GM12878 (cell line): Measurements from ENCODE around the gene DENND1A. TPM values are rescaled to one million over a fixed set of nuclear protein-coding genes. Genes with fewer than 3 reads are reported as not detected.
A peak's percentile ranks its signal among the peaks of the same experiment; 100 is the strongest.

Experiments
- ATAC-seq: fragments of 200-7000 bp; cut with Tn5 transposase; 3 replicates; pipeline ENCODE4 v1.9.1; 2020; ENCODE audit warnings: mild to moderate bottlenecking, moderate library complexity
- BruUV-seq: library from RNA; stranded (reverse); fragments of 400-500 nt; replicated peaks from 2 replicates; lab custom pipeline; 2021; lab: Mats Ljungman, UMichigan
- CTCF ChIA-PET: fragments of 300-600 bp; sonication (Branson Sonifier 250); formaldehyde crosslinking; extraction: SDS; loops from one replicate; lab custom pipeline; 2021; ENCODE audit warnings: inconsistent platforms; lab: Yijun Ruan, JAX
- POLR2A ChIA-PET: fragments of 350-600 bp; formaldehyde crosslinking; extraction: SDS; loops from one replicate; lab custom pipeline; 2021; ENCODE audit warnings: inconsistent platforms; lab: Charles Lee
- RAD21 ChIA-PET: fragments of 300-600 bp; sonication (Branson Sonifier 250); formaldehyde crosslinking; loops from one replicate; lab custom pipeline; 2023; ENCODE audit warnings: antibody characterized with exemption; ENCODE audit not compliant: unreplicated experiment; lab: Charles Lee
- SMC1A ChIA-PET: fragments of 300-600 bp; sonication (Branson Sonifier 250); formaldehyde crosslinking; loops from one replicate; lab custom pipeline; 2023; ENCODE audit not compliant: unreplicated experiment, uncharacterized antibody; lab: Charles Lee
- DNase-seq: peaks from one replicate; pipeline ENCODE4 v3.0.0-alpha.2; 2011; ENCODE audit warnings: low read depth, low spot score
- FAIRE-seq: peaks from 3 replicates; lab custom pipeline; 2011; peaks lifted over from hg19 to GRCh38; lab: Jason Lieb, UNC
- H2AFZ ChIP-seq: 2 replicates; pipeline ENCODE4 v1.6.0; 2011; ENCODE audit warnings: low read depth, low read length, control low read depth; ENCODE audit not compliant: control insufficient read depth
- H3K27ac ChIP-seq: 2 replicates; pipeline ENCODE4 v1.5.1; 2011; ENCODE audit warnings: control low read depth; ENCODE audit not compliant: control insufficient read depth, insufficient read depth
- H3K27me3 ChIP-seq, 2 experiments: replicated peaks in 1 of 2; 2 replicates each; pipeline versions ENCODE4 v1.6.0 to v1.6.1; 2011; ENCODE audit warnings: low read length in 1 of 2; ENCODE audit not compliant: control insufficient read depth in 2 of 2, insufficient read depth in 2 of 2
- H3K36me3 ChIP-seq, 2 experiments: 2 replicates each; pipeline ENCODE4 v1.5.1; 2011; ENCODE audit warnings: low read length in 1 of 2; ENCODE audit not compliant: control insufficient read depth in 2 of 2, insufficient read depth in 2 of 2
- H3K4me1 ChIP-seq: 2 replicates; pipeline ENCODE4 v1.6.1; 2011; ENCODE audit warnings: mild to moderate bottlenecking, low read length, moderate library complexity, mixed read lengths; ENCODE audit not compliant: control insufficient read depth, insufficient read depth
- H3K4me2 ChIP-seq: 2 replicates; pipeline ENCODE4 v1.6.0; 2011; ENCODE audit warnings: control low read depth; ENCODE audit not compliant: control insufficient read depth, insufficient read depth
- H3K4me3 ChIP-seq: fragments of 200-600 bp; sonication (generic); 2 replicates; pipeline ENCODE4 v1.5.1; 2016
- H3K79me2 ChIP-seq: 2 replicates; pipeline ENCODE4 v1.6.0; 2011; ENCODE audit warnings: low read length; ENCODE audit not compliant: control insufficient read depth, insufficient read depth
- H3K9ac ChIP-seq: 2 replicates; pipeline ENCODE4 v1.8.0; 2011; ENCODE audit warnings: low read length, control low read depth, mixed read lengths; ENCODE audit not compliant: control insufficient read depth, insufficient read depth
- H3K9me3 ChIP-seq: replicated peaks from 3 replicates; pipeline ENCODE4 v1.5.1; 2011; ENCODE audit warnings: mild to moderate bottlenecking, low read length; ENCODE audit not compliant: control insufficient read depth, insufficient read depth
- H4K20me1 ChIP-seq: 2 replicates; pipeline ENCODE4 v1.6.0; 2011; ENCODE audit not compliant: control insufficient read depth, insufficient read depth
- EGR1 ChIP-seq, 2 experiments: IDR thresholded peaks; 1 replicate in 1 of 2; 2 replicates in 1 of 2; pipeline ENCODE4 v1.6.1; 2011 to 2012; ENCODE audit warnings: low read depth in 2 of 2, low read length in 2 of 2, borderline replicate concordance in 1 of 2, mild to moderate bottlenecking in 1 of 2, moderate library complexity in 1 of 2
- FOS ChIP-seq: IDR thresholded peaks from 3 replicates; pipeline ENCODE4 v1.6.1; 2011; ENCODE audit warnings: borderline replicate concordance; ENCODE audit not compliant: insufficient read length; ENCODE audit errors: extremely low read depth
- JUNB ChIP-seq: IDR thresholded peaks from 2 replicates; pipeline ENCODE4 v1.6.1; 2016; ENCODE audit warnings: antibody characterized with exemption, mild to moderate bottlenecking
- KAT2A ChIP-seq: conservative IDR thresholded peaks from 2 replicates; pipeline ENCODE4 v1.6.1; 2011; ENCODE audit warnings: low read depth, low read length; ENCODE audit not compliant: control insufficient read depth
- SMAD5 ChIP-seq: IDR thresholded peaks from 2 replicates; pipeline ENCODE4 v1.6.1; 2016; ENCODE audit warnings: antibody characterized with exemption, low read depth
- TCF12 ChIP-seq: IDR thresholded peaks from 2 replicates; pipeline ENCODE4 v1.6.1; 2011; ENCODE audit warnings: low read depth, mild to moderate bottlenecking, low read length
- YY1 ChIP-seq: IDR thresholded peaks from 2 replicates; pipeline ENCODE4 v1.6.1; 2011; ENCODE audit warnings: low read depth, mild to moderate bottlenecking, low read length
- ZNF384 ChIP-seq: IDR thresholded peaks from 2 replicates; pipeline ENCODE4 v1.6.1; 2012; ENCODE audit warnings: low read depth, mild to moderate bottlenecking, low read length, improper control_type of control experiment, borderline replicate concordance
- in situ Hi-C: fragments of 300-500 bp; cut with MboI; formaldehyde crosslinking; loops from 9 replicates; pipeline ENCODE4 v1.14.3; 2018; ENCODE audit warnings: mixed read lengths
- intact Hi-C: fragments of 100-400 bp; cut with micrococcal nuclease; formaldehyde crosslinking; loops from one replicate; pipeline ENCODE4 v1.14.2; 2022; ENCODE audit not compliant: unreplicated experiment
- polyA plus RNA-seq, 11 experiments: library from polyadenylated mRNA; depleted of rRNA in 4 of 11; unstranded in 6 of 11; stranded (reverse) in 5 of 11; fragments of >200 nt; fragmentation: Nextera tagmentation in 4 of 11; fragmentation: Illumina TruSeq in 1 of 11; extraction: Ambion mirVana in 4 of 11; extraction: Trizol in 1 of 11; gene quantifications; 1 replicate in 1 of 11; 2 replicates in 10 of 11; pipeline versions ENCODE4 v1.2.1 to v1.2.3, GENCODE V29; 2011 to 2016; ENCODE audit warnings: inconsistent platforms in 2 of 11, missing spikeins in 2 of 11, low read depth in 1 of 11
- total RNA-seq, 4 experiments: library from RNA; depleted of rRNA in 3 of 4; stranded (reverse); fragments of >200 nt in 3 of 4; fragmentation: Illumina TruSeq in 1 of 4; extraction: Trizol in 1 of 4; gene quantifications; 2 replicates each; pipeline versions ENCODE4 v1.2.1 to v1.2.3, GENCODE V29; 2013 to 2021
- TF ChIP-seq, protein P1 (sequence below): IDR thresholded peaks from 2 replicates; pipeline ENCODE4 v1.6.1; 2012; ENCODE audit warnings: improper control_type of control experiment, low read depth, low read length; ENCODE audit not compliant: insufficient replicate concordance
- TF ChIP-seq, protein P2 (sequence below): fragments of 450-650 bp; IDR thresholded peaks from 2 replicates; pipeline ENCODE4 v1.6.1; 2017; ENCODE audit warnings: mild to moderate bottlenecking, low read depth, inconsistent platforms; ENCODE audit not compliant: poor library complexity, severe bottlenecking

DENND1A gene
- total and polyA plus RNA-seq, 10 of the 15 experiments (the other 5 are each of a cell fraction or from before 2014, with no cell fraction given) = 14.1 to 48.6 (median 35.2) TPM

DNA sequence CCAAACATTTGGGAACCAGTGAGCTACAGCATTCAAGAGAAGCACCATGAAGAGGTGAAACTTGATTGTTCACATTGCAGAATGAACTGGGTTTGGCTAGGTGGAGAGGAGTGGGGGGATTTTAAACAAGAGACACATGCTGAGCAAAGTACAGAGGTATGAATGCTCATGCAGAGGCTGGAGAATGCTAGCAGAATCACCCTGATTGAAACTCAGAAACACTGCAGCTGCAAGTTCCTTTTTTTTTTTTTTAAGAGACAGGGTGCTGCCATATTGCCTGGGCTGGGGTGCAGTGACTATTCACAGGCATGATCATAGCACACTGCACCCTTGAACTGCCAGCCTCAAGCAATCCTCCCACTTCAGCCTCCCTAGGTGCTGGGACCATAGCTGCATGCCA, 35.1 kb downstream of the DENND1A start:
- ATAC-seq (peak; percentile 69), FAIRE-seq (no peak), DNase-seq (no peak)
- Histone ChIP-seq H3K27ac (no peak overlapping the region), H3K4me3 (no peak overlapping the region), H2AFZ (no peak overlapping the region), H3K9me3 (no peaks in the 10 kb centered on the region), H3K27me3 (no peaks in the 10 kb centered on the region), H3K79me2 (peaks cover 54% of the 10 kb centered on the region), H3K4me2 (peak overlapping the region; percentile 65; the same call in 1 of the 2 replicates), H3K4me1 (peaks cover 45% of the 10 kb centered on the region), H4K20me1 (no peaks in the 10 kb centered on the region), H3K9ac (no peak overlapping the region), H3K36me3 (no peaks in the 10 kb centered on the region)
- SMC1A ChIA-PET = interaction anchor here (1.2 to 1.4 kb wide), 3 partner anchors 9 to 46 kb away, joined by 3 to 4 read pairs (median 3); no protein-coding TSS in a partner anchor
- intact Hi-C loops = no loop called here
- TF ChIP-seq KAT2A = no peak
- no peak for TF ChIP-seq SMAD5
- no peak for TF ChIP-seq EGR1 (IDR thresholded peaks at IDR 0.05; ENCODE audit: borderline replicate concordance in 1 of 2, low read depth in 2 of 2, low read length in 2 of 2)
- 0 out of 2 replicates have a peak, but pooled peaks have one; percentile 15 for TF ChIP-seq TCF12
- TF ChIP-seq, protein P1, sequence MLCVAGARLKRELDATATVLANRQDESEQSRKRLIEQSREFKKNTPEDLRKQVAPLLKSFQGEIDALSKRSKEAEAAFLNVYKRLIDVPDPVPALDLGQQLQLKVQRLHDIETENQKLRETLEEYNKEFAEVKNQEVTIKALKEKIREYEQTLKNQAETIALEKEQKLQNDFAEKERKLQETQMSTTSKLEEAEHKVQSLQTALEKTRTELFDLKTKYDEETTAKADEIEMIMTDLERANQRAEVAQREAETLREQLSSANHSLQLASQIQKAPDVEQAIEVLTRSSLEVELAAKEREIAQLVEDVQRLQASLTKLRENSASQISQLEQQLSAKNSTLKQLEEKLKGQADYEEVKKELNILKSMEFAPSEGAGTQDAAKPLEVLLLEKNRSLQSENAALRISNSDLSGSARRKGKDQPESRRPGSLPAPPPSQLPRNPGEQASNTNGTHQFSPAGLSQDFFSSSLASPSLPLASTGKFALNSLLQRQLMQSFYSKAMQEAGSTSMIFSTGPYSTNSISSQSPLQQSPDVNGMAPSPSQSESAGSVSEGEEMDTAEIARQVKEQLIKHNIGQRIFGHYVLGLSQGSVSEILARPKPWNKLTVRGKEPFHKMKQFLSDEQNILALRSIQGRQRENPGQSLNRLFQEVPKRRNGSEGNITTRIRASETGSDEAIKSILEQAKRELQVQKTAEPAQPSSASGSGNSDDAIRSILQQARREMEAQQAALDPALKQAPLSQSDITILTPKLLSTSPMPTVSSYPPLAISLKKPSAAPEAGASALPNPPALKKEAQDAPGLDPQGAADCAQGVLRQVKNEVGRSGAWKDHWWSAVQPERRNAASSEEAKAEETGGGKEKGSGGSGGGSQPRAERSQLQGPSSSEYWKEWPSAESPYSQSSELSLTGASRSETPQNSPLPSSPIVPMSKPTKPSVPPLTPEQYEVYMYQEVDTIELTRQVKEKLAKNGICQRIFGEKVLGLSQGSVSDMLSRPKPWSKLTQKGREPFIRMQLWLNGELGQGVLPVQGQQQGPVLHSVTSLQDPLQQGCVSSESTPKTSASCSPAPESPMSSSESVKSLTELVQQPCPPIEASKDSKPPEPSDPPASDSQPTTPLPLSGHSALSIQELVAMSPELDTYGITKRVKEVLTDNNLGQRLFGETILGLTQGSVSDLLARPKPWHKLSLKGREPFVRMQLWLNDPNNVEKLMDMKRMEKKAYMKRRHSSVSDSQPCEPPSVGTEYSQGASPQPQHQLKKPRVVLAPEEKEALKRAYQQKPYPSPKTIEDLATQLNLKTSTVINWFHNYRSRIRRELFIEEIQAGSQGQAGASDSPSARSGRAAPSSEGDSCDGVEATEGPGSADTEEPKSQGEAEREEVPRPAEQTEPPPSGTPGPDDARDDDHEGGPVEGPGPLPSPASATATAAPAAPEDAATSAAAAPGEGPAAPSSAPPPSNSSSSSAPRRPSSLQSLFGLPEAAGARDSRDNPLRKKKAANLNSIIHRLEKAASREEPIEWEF = no peak
- peak; percentile 86 for TF ChIP-seq ZNF384
- peak; percentile 80 for TF ChIP-seq YY1
- no peak for TF ChIP-seq JUNB
- TF ChIP-seq, protein P2, sequence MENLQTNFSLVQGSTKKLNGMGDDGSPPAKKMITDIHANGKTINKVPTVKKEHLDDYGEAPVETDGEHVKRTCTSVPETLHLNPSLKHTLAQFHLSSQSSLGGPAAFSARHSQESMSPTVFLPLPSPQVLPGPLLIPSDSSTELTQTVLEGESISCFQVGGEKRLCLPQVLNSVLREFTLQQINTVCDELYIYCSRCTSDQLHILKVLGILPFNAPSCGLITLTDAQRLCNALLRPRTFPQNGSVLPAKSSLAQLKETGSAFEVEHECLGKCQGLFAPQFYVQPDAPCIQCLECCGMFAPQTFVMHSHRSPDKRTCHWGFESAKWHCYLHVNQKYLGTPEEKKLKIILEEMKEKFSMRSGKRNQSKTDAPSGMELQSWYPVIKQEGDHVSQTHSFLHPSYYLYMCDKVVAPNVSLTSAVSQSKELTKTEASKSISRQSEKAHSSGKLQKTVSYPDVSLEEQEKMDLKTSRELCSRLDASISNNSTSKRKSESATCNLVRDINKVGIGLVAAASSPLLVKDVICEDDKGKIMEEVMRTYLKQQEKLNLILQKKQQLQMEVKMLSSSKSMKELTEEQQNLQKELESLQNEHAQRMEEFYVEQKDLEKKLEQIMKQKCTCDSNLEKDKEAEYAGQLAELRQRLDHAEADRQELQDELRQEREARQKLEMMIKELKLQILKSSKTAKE = no peak
- no peak for TF ChIP-seq FOS
- no TSS peak for BruUV-seq
- RAD21 ChIA-PET = interaction anchor here (1.1 to 1.2 kb wide), 3 partner anchors 9 to 102 kb away, joined by 3 read pairs; no protein-coding TSS in a partner anchor
- POLR2A ChIA-PET = interaction anchor here (0.7 to 1.8 kb wide), 3 partner anchors 33 to 107 kb away, joined by 3 to 5 read pairs (median 4); no protein-coding TSS in a partner anchor
- in situ Hi-C loops = no loop called here
- CTCF ChIA-PET = interaction anchor here (1.2 kb wide), 1 partner anchor 24 kb away, joined by 3 read pairs; no protein-coding TSS in a partner anchor
